IPS-NIHi7 (cell line): Measurements from ENCODE around the gene MICU1.
A peak's percentile ranks its signal among the peaks of the same experiment; 100 is the strongest.
"Not testable (repeated sequence)": the region's sequence is repeated elsewhere in the genome, so short reads cannot be mapped to it uniquely, and the experiment has no call there.

Experiments
- DNase-seq: peaks from one replicate; pipeline ENCODE4 v3.0.0; 2012; ENCODE audit warnings: mixed read lengths; ENCODE audit errors: extremely low spot score

Gene MICU1

DNA sequence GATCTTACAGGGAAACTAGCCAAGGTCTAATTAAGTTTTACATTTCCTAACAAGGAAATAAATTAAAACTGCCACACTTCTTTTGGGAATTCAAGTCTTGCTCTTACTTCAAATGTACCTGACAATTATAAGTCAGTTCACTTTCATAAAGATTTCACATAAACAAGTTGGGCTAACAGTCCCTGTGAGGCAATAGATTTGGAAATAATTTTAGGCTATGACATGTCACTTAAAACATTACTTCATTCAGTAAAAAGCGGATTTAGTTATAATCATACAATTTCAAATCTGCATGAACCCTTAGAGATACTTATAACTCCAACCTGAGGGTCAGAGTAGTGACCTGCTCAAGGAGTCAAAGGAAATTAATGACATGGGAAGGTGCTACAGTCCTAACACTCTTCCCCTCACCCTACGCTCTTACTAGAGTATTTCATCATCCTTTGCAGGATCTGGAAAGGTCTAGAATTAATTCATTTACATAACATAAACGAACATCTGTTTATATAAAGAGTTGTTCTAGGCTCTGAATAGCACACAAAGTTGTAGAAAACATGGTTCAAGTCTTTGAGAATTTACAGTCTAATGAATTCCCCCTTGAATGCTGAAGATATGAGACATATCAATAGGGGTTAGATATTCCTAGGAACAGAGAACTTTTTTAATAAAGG is 238.8 kb downstream of the MICU1 start:
- no peak for DNase-seq

DNA sequence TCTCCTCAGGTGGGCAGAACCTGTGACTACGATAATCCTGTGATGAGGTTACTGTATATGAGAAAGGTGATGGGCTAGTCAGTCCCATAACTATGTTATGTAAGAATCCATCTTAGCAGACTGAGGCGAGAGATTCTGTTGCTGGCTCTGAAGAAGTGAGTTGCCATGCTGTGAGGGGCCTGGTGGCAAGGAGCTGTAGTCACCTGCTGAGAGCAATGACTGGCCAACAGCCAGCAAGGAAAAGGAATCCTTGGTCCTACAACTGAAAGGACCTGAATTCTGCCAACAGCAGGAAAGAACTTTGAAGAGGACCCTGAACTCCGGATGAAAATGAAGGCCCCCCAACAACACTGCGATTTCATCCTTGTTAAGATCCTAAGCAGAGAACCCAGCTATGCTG is 240.2 kb downstream of the MICU1 start:
- peak; percentile 26 for DNase-seq

DNA sequence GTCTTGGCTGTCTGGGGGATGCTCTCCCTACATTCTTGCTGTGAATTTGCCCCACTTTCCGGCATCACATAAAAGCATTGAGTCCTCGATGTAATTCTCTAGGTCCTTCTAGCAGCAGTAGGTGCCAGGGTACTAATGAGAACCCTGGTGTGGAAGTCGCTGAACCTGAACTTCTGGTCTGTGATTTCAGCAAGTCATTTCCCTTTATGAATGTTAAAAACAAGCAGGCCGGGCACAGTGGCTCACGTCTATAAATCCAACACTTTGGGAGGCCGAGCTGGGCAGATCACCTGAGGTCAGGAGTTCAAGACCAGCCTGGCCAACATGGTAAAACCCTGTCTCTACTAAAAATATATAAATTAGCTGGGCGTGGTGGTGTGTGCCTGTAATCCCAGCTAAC is 240.9 kb downstream of the MICU1 start:
- not testable (repeated sequence) for DNase-seq

DNA sequence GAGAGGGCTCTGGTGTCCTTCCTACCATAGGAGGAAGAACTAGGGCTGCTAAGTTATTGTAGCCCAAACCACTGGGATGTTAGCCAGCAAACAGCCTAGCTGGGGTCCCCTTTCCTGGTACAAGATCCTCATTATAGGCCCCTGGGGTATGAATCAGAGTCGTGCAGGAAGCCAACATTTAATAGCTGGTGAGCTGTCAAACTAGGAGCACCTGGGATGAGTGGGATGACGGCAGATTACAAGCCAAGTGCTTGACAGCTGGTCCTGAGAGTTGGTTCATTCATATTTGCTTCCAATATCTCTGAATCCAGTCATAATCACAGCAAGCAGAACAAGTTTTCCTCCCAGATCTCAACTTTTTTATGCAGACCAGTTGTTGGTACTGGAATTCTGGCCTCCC is 246.1 kb downstream of the MICU1 start:
- no peak for DNase-seq

DNA sequence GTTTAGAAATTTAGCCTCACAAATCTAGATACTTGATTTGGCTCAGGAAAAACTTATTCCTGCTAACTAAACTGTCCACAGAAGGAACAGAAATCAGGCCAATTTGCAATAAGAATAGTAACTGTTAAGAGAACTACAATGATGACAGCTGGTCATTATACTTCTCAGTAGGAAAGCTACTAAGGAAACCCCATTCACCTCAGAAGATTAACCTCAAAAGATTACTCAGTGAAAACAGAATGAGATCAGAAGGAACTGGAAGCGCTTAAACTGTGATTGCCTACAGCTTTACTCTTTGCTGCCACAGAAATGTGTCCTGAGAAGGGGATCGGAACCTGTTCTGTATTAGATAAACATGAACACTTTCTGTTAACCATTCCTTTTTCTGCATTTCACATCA is 246.8 kb downstream of the MICU1 start:
- no peak for DNase-seq

DNA sequence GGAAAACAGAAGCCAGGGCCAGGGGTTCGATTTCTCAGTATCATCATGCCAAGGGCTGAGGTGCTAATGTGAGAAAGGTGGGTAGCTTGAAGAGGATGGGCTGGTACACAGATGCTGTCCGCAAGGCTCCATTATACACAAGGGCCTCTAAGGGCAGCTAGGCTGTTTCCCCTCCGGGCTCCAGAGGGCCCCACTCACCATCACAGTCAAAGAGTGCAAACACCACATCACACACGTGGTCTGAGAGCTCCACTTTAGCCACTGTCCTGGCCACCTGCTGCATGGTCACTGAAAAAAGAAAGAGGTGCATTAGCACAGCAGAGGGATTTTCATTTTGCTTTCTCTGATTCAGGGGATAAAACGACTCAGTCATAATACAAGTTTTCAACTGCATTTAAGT is 250.3 kb downstream of the MICU1 start:
- peak; percentile 48 for DNase-seq

DNA sequence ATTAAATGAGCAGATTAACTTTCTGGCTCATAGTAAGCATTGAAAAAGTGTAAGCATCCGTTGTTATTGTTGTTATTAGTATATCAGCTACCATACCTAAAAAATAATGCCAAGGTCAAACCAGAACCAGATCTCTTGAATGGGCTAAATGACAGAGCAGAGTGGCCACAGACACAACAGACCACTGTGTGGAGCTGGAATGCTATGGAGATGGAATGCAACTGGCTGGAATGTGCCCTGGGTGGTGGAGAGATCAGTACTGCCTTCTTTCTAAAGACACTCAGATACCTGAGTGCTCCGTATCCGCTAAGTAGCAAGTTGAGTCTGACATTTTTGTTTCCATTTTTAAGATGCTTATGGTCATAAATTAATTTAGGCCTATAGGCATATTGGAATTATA is 250.7 kb downstream of the MICU1 start:
- peak; percentile 39 for DNase-seq

DNA sequence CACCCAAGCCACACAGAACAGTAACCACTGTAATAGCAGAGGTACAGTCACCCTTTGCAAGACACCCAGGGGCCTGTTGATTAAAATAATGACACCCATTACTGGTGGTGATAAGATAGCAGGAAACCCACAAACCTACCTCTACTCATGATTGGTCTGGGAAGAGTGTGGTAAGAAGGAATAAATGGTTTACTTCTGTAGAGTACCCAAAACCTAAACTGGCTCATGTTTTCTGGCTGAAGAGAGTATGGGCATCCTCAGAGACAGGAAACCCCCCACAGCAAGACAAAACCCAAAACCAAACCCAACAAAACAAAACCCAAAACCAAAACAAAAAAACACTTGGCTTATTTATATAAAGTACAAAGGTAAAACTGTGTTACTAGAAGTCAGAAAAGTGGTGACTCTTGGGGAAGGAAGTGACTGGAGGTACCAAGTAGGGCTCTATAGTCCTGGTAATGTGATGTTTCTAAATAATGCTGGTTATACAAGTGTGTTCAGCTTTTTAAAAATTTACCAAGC is 255.6 kb downstream of the MICU1 start:
- DNase-seq: no peak

DNA sequence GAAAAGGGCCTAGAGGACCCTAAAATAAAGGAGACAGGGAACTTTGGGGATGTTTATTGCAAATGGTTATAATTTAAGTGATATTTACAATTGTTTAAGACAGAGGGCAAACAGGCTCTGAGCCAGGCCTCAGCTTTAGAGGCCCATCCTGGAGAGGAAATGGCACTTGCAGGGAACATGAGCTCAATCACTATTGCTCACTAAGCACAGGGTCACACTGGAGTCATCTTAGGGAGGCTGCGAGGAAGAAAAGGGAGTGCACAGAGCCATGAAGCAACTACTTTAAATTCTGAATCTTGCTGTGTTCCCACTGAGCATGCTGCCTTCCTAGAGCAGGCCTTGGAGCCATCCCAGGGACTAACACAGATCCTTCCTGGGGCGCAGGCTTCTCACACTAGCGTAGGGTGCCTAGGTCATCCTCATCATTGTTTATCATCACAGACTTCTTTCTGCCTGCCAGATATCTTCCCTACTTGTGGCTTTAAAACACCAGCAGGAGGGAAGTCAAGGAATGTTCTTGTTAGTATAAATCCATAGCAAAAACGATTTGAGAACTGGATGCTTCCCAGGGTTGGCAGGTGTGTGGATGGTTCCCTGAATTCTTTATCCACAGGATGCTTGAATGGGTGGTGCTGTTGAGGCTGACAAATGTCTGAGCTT is 258.4 kb downstream of the MICU1 start:
- DNase-seq: no peak

DNA sequence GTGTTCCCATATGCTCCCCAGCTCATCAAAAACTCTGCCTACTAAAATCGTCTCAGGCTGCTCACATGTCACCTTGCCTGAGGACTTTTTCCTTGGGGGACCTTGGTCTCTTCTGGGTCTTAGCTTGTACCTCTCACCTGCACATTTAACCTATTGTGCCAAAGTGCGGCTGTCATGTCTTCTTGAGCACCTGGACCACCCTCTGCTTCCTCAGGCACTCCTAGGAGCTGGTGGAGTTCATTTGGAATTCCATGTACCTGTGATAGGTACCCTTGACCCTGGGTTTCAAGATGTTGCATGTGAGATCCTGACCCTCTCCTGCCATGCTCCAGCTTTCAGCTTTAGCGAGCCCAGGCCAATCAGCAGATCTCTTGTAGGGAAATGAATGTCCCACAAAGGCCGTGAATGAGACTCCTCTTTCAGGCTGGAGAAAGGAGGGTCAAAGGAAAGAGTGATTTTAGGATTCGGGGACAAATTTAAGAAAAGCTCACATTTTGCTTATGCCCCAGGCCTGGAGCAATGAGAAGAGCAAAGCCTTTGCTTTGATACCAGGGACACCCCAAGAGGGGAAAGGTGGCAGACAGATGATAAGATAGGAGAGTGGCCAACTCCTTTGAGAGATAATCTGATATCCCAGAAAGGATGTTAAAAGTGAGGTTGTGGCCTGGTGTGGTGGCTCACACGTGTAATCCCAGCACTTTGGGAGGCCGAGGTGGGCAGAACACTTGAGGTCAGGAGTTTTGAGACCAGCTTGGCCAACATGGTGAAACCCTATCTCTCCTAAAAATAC is 260.6 kb downstream of the MICU1 start:
- no peak for DNase-seq

DNA sequence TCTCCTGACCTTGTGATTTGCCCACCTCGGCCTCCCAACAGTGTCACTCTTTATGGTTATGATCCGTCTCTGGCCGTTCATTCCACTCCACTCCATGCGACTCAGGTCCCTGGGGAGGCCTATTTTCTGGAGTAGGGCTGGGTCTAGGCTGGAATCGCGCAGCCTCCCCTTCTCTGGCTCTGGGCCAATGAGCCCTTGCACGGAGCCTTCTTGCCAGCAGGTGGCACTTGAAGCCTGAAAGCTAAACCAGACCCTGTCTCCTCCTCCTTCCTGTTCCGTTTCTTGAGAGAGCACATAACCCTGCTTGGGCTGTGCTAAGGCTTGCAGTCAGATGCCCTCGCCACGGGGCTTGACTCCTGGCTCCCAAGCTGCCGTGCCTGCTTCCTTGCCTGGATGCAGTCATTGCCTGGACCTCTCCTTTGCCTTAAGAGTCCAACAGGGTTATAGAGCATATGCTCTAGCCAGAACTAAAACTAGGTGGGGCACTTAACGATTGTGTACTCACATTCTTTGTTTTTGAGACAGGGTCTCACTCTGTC is 261.6 kb downstream of the MICU1 start:
- DNase-seq: peak; percentile 90

DNA sequence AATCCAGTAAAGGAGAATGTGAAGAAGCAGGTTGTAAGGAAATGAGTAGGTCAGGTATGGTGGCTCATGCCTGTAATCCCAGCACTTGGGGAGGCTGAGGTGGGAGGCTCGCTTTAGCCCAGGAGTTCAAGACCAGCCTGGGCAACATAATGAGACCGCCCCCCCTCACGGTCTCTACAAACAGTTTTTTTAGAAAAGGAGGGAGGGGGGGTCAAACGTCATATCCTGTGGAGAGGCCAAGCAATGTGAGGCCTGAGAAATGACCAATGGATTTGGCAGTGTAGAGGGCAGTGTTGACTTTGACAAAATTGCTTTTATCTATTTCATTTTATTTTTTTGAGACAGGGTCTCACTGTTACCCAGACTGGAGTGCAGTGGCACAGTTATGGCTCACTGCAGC is 268.9 kb downstream of the MICU1 start:
- DNase-seq: no peak

DNA sequence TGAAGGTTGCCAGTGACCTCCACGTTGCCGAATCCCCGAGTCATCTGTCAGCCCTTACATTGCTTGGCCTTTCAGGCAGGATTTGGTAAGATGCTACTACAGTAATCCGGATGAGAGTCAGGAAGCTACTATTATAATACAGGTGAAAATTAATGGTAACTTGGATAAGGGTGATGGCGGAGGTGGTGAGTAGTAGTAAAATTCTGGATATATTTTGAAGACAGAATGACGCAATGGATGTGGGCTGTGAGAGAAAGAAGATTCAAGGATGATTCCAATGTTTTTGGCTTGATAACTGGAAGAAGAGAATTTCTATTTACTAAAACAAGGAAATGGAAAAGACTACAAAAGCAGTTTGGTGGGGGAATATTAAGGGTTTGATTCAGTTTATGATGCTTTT is 269.8 kb downstream of the MICU1 start:
- no peak for DNase-seq

DNA sequence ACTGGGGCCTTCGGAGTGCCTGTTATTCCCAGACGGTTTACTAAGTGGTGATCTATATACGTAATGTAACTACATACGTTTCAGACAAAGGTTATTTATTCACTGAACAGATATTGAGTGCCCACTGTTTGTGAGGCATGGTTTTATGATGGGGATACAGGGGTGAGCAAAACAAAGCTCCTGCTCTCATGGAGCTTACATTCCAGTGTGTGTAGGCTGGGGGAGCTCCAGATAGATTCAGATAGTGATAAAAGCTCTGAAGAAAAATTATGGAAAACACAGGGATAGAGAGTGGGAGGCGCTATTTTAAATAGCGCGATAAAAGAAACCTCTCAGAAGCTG is 270.7 kb downstream of the MICU1 start:
- no peak for DNase-seq

DNA sequence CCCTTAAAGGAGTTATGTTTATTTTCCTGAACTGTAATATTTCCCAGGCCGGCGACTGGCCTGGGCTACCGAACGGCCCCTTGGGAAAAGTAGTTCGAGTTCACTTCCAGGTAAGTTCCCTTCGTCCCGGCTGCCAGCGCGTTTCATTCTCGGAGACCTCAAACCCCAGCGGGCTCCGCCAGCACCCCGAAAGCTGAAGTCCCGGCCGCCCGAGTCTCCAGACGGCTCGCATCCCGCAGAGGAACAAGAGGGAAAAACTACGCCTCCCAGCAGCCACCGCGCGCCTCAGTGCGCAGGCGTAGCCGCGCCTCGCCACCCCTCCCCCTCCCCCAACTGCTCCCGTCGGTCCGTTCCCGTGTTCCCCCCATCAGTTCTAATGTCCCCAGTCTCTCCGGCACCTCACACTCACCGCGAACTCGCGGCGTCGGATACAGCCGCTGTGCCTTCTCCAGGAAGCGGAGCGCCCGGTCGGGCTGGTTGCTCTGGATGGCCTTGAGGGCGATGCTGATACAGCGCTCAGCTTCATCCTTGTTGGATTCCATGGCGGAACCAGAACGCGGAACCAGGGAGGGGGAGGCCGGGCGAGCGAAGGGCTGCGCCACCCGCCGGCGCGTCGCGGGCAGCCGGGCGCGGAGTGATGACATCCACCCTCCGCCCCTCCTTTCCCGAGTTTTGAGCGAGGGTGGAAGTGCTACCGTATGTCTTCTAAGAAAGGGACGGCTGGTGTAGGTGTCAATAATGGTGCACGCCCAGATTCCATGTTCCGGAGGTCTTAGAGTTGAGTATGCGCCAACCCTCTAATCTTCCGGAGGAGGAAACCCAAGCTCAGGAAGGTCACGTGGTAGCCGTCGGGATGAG is 271.3 kb downstream of the MICU1 start, which contains the start of gene DNAJB12:
TSS of gene DNAJB12 (minus strand) at position 564 of the 858 bp plus-strand sequence. CDS start at position 542, 22 bp downstream.
- peak; percentile 95 for DNase-seq

DNA sequence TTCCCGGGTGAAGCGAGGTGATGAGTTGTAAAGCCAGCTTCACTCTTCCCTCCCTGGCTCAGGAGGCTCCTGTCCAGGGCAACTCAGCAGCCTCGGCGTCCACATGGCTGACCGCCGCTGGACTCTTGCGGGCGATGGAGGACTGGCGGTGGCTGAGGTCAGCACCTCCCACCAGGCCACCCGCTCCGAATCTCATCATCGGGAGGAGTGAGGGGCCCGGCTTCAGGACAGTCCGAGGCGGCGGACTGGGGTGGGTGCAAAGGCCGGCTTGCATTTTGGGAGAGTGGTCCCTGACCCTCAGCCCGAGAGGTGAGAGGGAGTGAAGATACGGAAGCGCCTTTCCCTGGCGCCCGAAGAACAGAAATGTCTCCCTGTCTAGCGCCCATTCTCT is 271.9 kb downstream of the MICU1 start:
- DNase-seq: peak; percentile 24

DNA sequence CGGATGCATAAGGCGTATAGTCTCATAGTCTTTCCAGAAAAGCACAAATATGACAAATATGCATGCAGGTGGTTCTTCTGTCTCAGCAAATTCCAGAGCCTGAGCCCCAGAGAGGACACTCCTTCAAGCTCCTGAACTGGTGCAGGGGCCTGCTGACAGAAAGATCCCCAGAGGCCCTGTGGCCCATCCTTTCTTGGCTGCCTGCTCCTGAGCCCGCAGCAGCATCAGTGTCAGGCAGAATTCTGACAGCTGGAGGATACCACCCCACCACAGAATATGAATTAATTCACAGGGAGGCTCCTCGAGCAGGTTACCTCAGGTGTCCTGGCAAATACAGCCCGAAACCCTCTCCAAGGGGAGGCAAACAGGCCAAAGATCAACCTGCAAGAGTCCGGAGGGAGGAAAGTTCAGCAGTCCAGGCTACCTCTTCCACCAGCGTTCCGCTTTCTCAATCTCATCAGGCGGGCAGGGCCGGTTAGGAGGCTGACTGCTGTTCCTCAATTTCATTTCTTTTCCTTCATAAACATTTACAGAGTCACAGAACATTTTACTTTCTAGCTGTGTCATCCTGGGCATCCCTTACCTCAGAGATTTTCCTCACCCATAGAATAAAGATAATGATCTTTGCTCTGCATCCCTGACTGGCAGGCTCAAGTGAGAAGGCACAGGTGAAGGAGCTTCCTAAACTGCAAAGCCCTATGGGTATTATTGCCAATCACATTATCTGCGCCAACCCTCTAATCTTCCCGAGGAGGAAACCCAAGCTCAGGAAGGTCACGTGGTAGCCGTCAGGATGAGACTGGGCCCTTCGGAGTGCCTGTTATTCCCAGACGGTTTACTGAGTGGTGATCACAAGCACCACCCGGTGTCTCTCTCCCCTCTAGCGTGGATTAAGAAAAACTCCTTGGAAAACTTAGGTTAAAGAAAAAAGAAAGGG is 272.6 kb downstream of the MICU1 start:
- no peak for DNase-seq

DNA sequence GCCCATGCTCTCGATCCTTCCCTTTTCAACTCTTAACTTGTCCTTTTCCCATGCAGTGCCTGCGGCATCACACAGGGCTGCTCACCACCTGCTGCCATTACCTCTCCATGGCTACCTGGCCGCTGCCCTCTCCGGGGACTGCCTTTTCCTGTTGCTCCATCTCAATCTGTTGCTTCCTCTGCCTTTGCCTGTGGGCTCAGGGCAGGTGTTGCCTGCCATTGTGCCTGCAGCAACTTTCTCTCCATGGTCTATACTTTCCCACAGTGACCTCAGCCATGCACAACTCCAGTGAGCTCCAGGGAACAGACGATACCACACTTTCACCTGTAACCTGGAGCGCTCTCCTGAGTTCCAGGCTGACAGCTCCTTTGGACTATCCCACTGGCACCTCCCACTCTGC is 274.4 kb downstream of the MICU1 start:
- no peak for DNase-seq

DNA sequence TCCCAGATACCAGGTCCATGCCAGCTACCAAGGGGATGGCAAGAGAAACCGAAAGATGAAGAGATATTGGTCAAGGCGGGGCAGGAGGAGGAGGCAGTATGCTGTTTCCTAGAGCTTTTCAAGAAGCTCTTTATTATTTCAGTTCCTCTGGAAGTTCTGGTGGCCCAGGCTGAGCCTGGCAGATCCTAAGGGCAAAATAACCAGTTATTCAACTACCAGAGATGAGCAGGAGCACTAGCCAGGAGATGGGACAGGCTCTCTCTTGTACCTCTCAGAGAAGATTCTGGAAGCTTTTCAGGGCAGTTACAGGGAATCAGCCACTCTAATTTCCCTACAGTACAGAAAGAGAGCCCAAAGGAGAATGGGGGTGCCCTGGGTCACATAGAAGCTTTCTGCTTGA is 276.4 kb downstream of the MICU1 start:
- no peak for DNase-seq

DNA sequence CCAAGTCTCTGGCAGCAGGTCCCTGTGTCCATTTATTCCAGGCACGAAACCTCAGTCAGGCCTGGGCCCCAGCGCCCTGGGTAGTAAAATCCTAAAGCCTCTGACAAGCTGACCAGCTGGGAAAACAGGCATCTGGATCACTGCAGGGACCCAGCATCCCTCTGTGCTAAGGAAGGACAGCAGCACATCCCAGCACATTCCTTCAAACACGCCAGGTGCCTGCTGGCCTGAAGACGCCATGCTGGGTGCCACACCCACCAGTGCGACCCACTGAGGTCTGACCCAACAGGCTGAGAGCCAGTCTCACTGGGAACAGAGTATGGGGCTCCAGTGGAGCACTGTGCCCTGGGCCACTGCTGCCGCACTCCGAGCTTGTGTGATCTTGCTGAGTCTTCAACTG is 277.6 kb downstream of the MICU1 start:
- DNase-seq: no peak
